CD4-positive, alpha-beta memory T cell (primary cell): ENCODE data around the gene KMT2D. TPM values are rescaled to one million over a fixed set of nuclear protein-coding genes. Genes with fewer than 3 reads are reported as not detected.
A peak's percentile ranks its signal among the peaks of the same experiment; 100 is the strongest.

Experiments used
- CTCF ChIA-PET: fragments of 350-600 bp; sonication (Branson Sonifier 250); formaldehyde crosslinking; loops from one replicate; lab custom pipeline; 2021; ENCODE audit warnings: inconsistent platforms; ENCODE audit not compliant: partially characterized antibody; lab: Charles Lee
- POLR2A ChIA-PET: fragments of 350-600 bp; sonication (Branson Sonifier 250); formaldehyde crosslinking; loops from one replicate; lab custom pipeline; 2021; ENCODE audit not compliant: partially characterized antibody; lab: Charles Lee
- DNase-seq, 5 donors: peaks; one replicate each; pipeline versions ENCODE4 v3.0.0 to v3.0.0-alpha.2; 2020 to 2022; ENCODE audit warnings: mixed read lengths in 1 of 5
- H3K27ac ChIP-seq: one replicate; pipeline ENCODE4 v1.7.0; 2013; ENCODE audit warnings: low read depth, low read length
- H3K27me3 ChIP-seq: 2 replicates; pipeline ENCODE4 v1.7.0; 2013; ENCODE audit warnings: mild to moderate bottlenecking, low read length, moderate library complexity; ENCODE audit not compliant: insufficient read depth
- H3K36me3 ChIP-seq: 2 replicates; pipeline ENCODE4 v1.7.0; 2013; ENCODE audit warnings: mild to moderate bottlenecking, low read length, moderate library complexity; ENCODE audit not compliant: insufficient read depth
- H3K4me1 ChIP-seq: 2 replicates; pipeline ENCODE4 v1.7.0; 2013; ENCODE audit warnings: mild to moderate bottlenecking, low read length, moderate library complexity; ENCODE audit not compliant: insufficient read depth
- H3K4me3 ChIP-seq, 2 donors: one replicate each; pipeline ENCODE4 v1.7.0; 2013; ENCODE audit warnings: low read length in 2 of 2, mild to moderate bottlenecking in 1 of 2
- H3K9me3 ChIP-seq, 2 donors: one replicate each; pipeline ENCODE4 v1.7.0; 2013; ENCODE audit warnings: low read length in 2 of 2, control low read depth in 1 of 2; ENCODE audit not compliant: control insufficient read depth in 1 of 2
- H3K27ac Mint-ChIP-seq, 7 donors: one replicate each; pipeline ENCODE4 v1.8.0; 2020 to 2021; ENCODE audit warnings: mixed read lengths in 7 of 7, mild to moderate bottlenecking in 6 of 7, inconsistent platforms in 3 of 7, moderate library complexity in 3 of 7
- H3K27me3 Mint-ChIP-seq, 2 donors: one replicate each; pipeline ENCODE4 v1.8.0; 2020 to 2021; ENCODE audit warnings: mixed read lengths in 2 of 2
- H3K36me3 Mint-ChIP-seq, 2 donors: one replicate each; pipeline ENCODE4 v1.8.0; 2020 to 2021; ENCODE audit warnings: mixed read lengths in 2 of 2, inconsistent platforms in 1 of 2, mild to moderate bottlenecking in 1 of 2
- H3K4me1 Mint-ChIP-seq, 4 donors: one replicate each; pipeline ENCODE4 v1.8.0; 2020 to 2021; ENCODE audit warnings: mixed read lengths in 4 of 4, mild to moderate bottlenecking in 1 of 4
- H3K4me3 Mint-ChIP-seq, 8 donors: one replicate each; pipeline ENCODE4 v1.8.0; 2020 to 2021; ENCODE audit warnings: mixed read lengths in 8 of 8, mild to moderate bottlenecking in 7 of 8, moderate library complexity in 6 of 8, inconsistent platforms in 3 of 8
- H3K9me3 Mint-ChIP-seq, 8 donors: one replicate each; pipeline ENCODE4 v1.8.0; 2020 to 2021; ENCODE audit warnings: mixed read lengths in 8 of 8, mild to moderate bottlenecking in 5 of 8, inconsistent platforms in 3 of 8, moderate library complexity in 1 of 8
- intact Hi-C: fragments of 100-400 bp; cut with micrococcal nuclease; formaldehyde crosslinking; loops from one replicate; pipeline ENCODE4 v1.15.1; 2023
- polyA plus RNA-seq, 2 donors: library from polyadenylated mRNA; unstranded; fragments of 300-500 nt; fragmentation: Illumina TruSeq; gene quantifications; one replicate each; pipeline ENCODE4 v1.2.3, GENCODE V29; 2021
- total RNA-seq, 2 experiments: library from RNA; stranded (reverse); gene quantifications; one replicate each; pipeline ENCODE4 v1.2.3, GENCODE V29; 2021

The KMT2D gene
- total and polyA plus RNA-seq, 4 experiments from 2014 or later: 0.16 to 159 (median 79.8) TPM

DNA sequence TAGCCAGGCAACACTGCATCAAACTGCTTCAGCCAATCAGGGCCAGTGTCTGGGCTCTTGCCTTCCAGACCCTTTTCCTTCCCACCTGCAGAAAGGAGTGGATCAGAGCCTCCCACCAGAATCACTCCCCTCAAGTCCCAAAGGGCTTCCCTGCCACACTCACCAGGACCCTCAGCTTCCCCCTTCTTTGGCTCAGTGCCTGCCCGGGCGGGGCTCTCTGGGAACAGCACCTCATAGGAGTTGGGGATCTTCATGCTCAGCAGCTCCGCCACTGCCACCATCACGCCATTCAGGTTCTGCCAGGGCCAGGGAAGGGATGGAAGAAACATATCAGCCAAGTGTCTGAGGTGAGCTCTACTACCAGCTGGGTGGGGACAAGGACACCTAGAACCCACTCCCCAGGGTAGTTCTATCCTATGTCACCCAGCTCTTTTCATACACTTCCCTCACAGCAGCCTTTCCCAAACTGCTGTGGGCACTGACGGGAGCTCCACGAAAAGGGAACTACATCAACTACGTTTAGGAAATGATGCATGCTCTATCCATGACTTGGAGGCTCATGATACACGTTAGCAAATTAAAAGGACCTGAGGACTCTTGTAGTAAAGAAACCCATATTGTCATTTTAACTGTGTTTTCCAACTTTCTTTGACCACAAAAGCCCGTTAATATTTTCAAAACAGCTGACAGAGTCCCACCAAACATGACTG, 32.6 kb downstream of the KMT2D start:
- DNase-seq: no peak
- H3K36me3 ChIP-seq: peaks cover 58% of the 10 kb centered on the region
- no peaks in the 10 kb centered on the region for H3K27me3 ChIP-seq
- peak overlapping the region; percentile 9 to 78 (median 57) for H3K27ac Mint-ChIP-seq
- no peak overlapping the region for H3K4me3 Mint-ChIP-seq
- POLR2A ChIA-PET: interaction anchor here (0.8 to 1.1 kb wide), 2 partner anchors 10 to 18 kb away, joined by 3 read pairs; no protein-coding TSS in a partner anchor
- CTCF ChIA-PET: interaction anchor here (1.3 to 1.9 kb wide), 2 partner anchors 16 to 40 kb away, joined by 4 to 5 read pairs; no protein-coding TSS in a partner anchor
- H3K9me3 Mint-ChIP-seq: no peaks in the 10 kb centered on the region
- no peaks in the 10 kb centered on the region for H3K4me1 ChIP-seq
- intact Hi-C loops: no loop called here
- peaks cover 0 to 3% (median 0%) of the 10 kb centered on the region in 4 donors for H3K4me1 Mint-ChIP-seq
- H3K36me3 Mint-ChIP-seq: peaks cover 25 to 66% of the 10 kb centered on the region in 2 donors
- H3K27me3 Mint-ChIP-seq: no peaks in the 10 kb centered on the region
- no peak overlapping the region for H3K27ac ChIP-seq
- H3K4me3 ChIP-seq: no peak overlapping the region
- H3K9me3 ChIP-seq: no peaks in the 10 kb centered on the region

DNA sequence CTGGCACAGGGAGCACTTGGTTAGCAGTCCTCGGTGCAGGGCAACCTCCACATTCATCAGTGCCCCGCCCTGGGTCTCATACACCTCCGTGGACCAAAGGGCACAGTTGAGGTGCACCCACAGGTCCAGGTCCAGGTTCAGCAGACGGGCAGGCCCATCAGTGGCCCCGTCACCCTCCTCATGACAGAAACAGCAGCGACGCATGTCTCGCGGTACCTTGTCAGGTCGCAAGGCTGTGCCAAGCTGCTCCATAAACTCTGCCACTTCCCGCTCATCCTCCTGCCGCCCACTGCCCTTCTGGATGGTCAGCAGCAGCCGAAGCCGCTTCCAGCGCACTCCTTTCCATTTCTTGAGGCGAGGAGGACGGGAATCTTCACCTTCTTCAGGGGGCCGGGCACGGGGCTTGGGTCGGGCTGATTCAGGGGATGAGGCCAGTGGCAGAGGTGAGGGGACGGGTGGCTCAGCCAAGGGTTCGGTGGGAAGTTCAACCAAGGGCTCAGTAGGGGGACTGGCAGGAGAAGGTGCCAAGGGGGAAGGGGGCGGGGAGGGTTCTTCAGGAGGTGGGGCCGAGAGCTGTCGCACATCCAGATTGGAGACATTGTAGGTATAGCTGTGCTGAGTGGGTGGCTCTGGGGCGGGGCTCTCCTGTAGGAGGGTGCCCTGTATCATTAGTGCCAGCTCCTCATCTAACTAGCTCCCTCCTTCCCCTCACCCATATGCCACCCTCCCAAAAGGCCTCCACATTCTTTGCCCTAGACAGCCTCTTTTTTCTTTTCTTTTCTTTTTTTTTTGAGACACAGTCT, 33.7 kb downstream of the KMT2D start:
- peaks cover 0 to 3% (median 0%) of the 10 kb centered on the region in 4 donors for H3K4me1 Mint-ChIP-seq
- H3K27ac Mint-ChIP-seq: peak overlapping the region in 2 of 7 donors; percentile 36 to 65
- CTCF ChIA-PET: interaction anchor here (1.9 kb wide), 1 partner anchor 39 kb away, joined by 5 read pairs; no protein-coding TSS in a partner anchor
- H3K36me3 ChIP-seq: peaks cover 56% of the 10 kb centered on the region
- intact Hi-C loops: no loop called here
- no peak for DNase-seq
- H3K27me3 ChIP-seq: no peaks in the 10 kb centered on the region
- H3K4me3 ChIP-seq: no peak overlapping the region
- POLR2A ChIA-PET: no interaction called here
- peaks cover 28 to 69% of the 10 kb centered on the region in 2 donors for H3K36me3 Mint-ChIP-seq
- H3K9me3 Mint-ChIP-seq: no peaks in the 10 kb centered on the region
- no peaks in the 10 kb centered on the region for H3K27me3 Mint-ChIP-seq
- H3K9me3 ChIP-seq: no peaks in the 10 kb centered on the region
- no peaks in the 10 kb centered on the region for H3K4me1 ChIP-seq
- peak overlapping the region in 1 of 8 donors; percentile 36 for H3K4me3 Mint-ChIP-seq
- no peak overlapping the region for H3K27ac ChIP-seq

DNA sequence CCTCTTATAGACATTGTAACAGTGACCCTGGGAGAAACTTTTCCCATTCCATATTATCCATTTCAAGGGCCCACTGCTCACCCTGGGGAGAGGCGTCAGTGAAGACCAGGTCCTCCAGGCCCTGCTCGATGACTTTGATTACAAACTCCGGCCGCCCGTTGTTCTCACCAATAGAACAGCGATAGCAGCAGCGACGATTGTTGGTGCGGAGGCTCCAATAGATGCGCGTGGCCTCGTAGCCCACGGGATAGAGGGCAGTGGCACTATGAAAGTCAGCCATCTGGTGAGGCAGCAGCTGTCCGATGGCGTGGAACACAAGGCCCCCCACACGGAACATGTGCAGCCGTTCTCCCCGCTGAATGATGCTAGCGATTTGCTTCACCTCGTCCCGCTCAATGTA, 34.5 kb downstream of the KMT2D start:
- Mint-ChIP-seq H3K9me3 (no peaks in the 10 kb centered on the region), H3K4me3 (peak overlapping the region in 1 of 8 donors; percentile 36), H3K4me1 (peaks cover 0 to 3% (median 0%) of the 10 kb centered on the region in 4 donors), H3K27ac (peak overlapping the region in 4 of 7 donors; percentile 35 to 65 (median 36)), H3K36me3 (peaks cover 31 to 72% of the 10 kb centered on the region in 2 donors), H3K27me3 (no peaks in the 10 kb centered on the region)
- Histone ChIP-seq H3K27ac (no peak overlapping the region), H3K9me3 (no peaks in the 10 kb centered on the region), H3K36me3 (peaks cover 60% of the 10 kb centered on the region), H3K4me3 (no peak overlapping the region), H3K4me1 (no peaks in the 10 kb centered on the region), H3K27me3 (no peaks in the 10 kb centered on the region)
- CTCF ChIA-PET: interaction anchor here (1.0 kb wide), 1 partner anchor 18 kb away, joined by 3 read pairs; no protein-coding TSS in a partner anchor
- POLR2A ChIA-PET: no interaction called here
- no peak for DNase-seq
- intact Hi-C loops: no loop called here

GRCh38 chr12:49025463-49025862, 35.1 kb downstream of the KMT2D start:
- Histone ChIP-seq H3K4me3 (no peak overlapping the region), H3K36me3 (peaks cover 60% of the 10 kb centered on the region), H3K27me3 (no peaks in the 10 kb centered on the region), H3K4me1 (no peaks in the 10 kb centered on the region), H3K9me3 (no peaks in the 10 kb centered on the region), H3K27ac (no peak overlapping the region)
- no peaks in the 10 kb centered on the region for H3K9me3 Mint-ChIP-seq
- no peak for DNase-seq
- H3K4me1 Mint-ChIP-seq: peaks cover 0 to 2% (median 0%) of the 10 kb centered on the region in 4 donors
- no peak overlapping the region for H3K4me3 Mint-ChIP-seq
- intact Hi-C loops: no loop called here
- ChIA-PET CTCF (interaction anchor here (1.0 kb wide), 1 partner anchor 18 kb away, joined by 3 read pairs; no protein-coding TSS in a partner anchor), POLR2A (no interaction called here)
- no peaks in the 10 kb centered on the region for H3K27me3 Mint-ChIP-seq
- H3K27ac Mint-ChIP-seq: peak overlapping the region in 1 of 7 donors; percentile 3
- H3K36me3 Mint-ChIP-seq: peaks cover 31 to 73% of the 10 kb centered on the region in 2 donors

DNA sequence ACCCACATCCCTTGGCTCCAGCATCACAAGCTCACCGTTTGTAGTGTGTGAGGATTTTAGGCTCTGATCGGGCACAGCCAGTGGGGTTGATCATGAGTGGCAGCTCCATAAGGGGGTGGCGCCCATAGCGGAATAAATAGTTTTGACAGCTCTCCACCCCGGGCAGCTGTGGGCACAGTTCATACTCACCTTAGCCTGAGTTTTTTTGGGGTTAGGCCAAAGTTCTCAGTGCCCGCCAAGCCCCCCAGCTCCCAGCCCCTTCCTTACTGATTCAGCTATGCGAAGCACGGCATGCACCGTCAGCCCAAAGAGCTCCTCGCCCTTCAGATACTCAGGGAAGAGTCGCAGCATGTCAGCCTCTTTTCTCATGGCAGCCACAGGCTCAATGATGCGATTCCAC, 36.1 kb downstream of the KMT2D start:
- Mint-ChIP-seq H3K36me3 (peaks cover 31 to 71% of the 10 kb centered on the region in 2 donors), H3K4me1 (peaks cover 3 to 6% (median 5%) of the 10 kb centered on the region in 4 donors), H3K9me3 (no peaks in the 10 kb centered on the region), H3K4me3 (no peak overlapping the region), H3K27ac (peak overlapping the region in 6 of 7 donors; percentile 55 to 75 (median 61)), H3K27me3 (no peaks in the 10 kb centered on the region)
- Histone ChIP-seq H3K4me3 (no peak overlapping the region), H3K4me1 (peaks cover 4% of the 10 kb centered on the region), H3K27ac (no peak overlapping the region), H3K9me3 (no peaks in the 10 kb centered on the region), H3K36me3 (peaks cover 60% of the 10 kb centered on the region), H3K27me3 (no peaks in the 10 kb centered on the region)
- ChIA-PET POLR2A (no interaction called here), CTCF (no interaction called here)
- intact Hi-C loops: no loop called here
- no peak for DNase-seq

DNA sequence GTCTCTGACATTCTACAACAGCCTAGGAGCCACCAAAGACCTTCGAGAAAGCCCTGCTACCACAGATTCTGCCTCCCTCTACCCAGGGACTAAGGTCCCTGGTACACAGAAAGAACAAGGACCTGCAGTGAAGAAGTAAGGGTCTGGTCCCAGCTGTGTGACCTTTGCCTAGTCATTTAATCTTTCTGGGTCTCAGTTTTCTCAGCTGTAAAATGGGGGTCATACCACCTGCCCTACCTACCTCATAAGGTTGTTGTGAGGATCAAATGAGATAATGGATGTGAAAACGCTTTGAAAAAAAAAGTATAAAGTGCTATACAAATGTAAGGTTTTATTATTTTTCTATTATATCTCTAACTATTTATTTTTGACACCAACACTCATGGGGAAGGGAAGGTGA, 36.8 kb downstream of the KMT2D start:
- H3K27ac ChIP-seq: no peak overlapping the region
- H3K27ac Mint-ChIP-seq: peak overlapping the region in 2 of 7 donors; percentile 90
- DNase-seq: no peak
- H3K9me3 Mint-ChIP-seq: no peaks in the 10 kb centered on the region
- H3K27me3 Mint-ChIP-seq: no peaks in the 10 kb centered on the region
- intact Hi-C loops: no loop called here
- peaks cover 6 to 13% (median 9%) of the 10 kb centered on the region in 4 donors for H3K4me1 Mint-ChIP-seq
- ChIA-PET CTCF (no interaction called here), POLR2A (no interaction called here)
- peaks cover 31 to 73% of the 10 kb centered on the region in 2 donors for H3K36me3 Mint-ChIP-seq
- H3K4me1 ChIP-seq: peaks cover 10% of the 10 kb centered on the region
- no peak overlapping the region for H3K4me3 ChIP-seq
- no peaks in the 10 kb centered on the region for H3K27me3 ChIP-seq
- H3K4me3 Mint-ChIP-seq: no peak overlapping the region
- H3K36me3 ChIP-seq: peaks cover 58% of the 10 kb centered on the region
- H3K9me3 ChIP-seq: no peaks in the 10 kb centered on the region
